Measurements from ENCODE around the gene SLC25A29. TPM values are rescaled to one million over a fixed set of nuclear protein-coding genes. Genes with fewer than 3 reads are reported as not detected.

Gene SLC25A29
- 123 and 128 TPM in 2 replicates for total RNA-seq
- long read RNA-seq, full-length matches to known transcripts = 1 of 3 reads
- long read RNA-seq, partial matches to known transcripts = 0 of 3 reads
- long read RNA-seq, other reads (novel, unspliced or antisense) = 2 of 3 reads

DNA sequence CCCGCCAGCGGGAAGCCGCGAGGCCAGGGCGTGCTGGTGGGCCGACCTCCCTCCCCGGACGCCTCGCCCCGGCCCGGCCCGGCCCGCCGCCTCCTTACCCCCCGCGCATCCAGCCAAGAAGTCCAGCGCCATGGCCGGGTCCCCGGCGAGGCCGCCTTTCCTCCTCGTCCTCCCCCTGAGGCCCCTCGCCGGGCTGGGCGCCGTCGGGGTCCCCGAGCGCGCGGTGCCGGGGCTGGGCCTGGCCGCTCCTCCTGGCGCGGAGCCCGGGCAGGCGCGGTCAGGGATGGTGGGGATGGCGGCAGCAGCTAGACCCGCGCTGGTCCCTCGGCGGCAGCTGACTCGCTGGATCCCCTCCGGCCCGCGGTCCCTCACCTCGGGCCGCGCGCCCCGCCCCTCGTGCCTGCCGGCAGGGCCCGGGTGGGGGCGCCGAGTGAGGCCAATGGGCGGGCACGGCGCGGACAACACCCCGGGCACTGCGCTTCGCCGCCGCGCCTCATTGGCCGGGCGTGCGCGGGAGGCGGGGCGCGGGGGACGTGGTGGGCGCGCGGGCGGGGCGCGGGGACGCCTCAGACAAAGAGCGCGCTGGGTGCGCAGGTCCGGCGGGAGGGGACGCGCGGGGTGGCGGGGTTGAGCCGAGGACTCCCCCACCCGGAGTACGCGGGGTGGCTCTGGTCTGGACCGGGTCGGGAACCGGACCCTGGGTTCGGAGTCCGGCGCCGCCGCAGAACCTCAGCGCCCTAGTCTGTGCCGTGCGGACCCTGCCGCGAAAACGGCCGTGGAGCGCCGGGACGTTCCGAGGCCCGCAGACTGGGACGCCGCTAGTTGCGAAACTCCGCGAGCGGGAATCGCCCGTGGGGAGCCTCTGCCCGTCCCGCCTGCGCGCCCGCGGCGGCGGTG lies at the start of gene SLC25A29:
Gene SLC25A29, minus strand, starts transcription at position 344 of the 897 bp plus-strand sequence. Its CDS starts 212 bp downstream, at position 132.
- peak; percentile 84 for DNase-seq (ENCODE audit: low read depth, low spot score)
- Mint-ChIP-seq H3K9me3 (no peaks in the 10 kb centered on the region), H3K4me3 (peak within 1 kb of the TSS; percentile 98), H3K27me3 (ENCODE audit: low read depth) (no peaks in the 10 kb centered on the region), H3K4me1 (peaks cover 49% of the 10 kb centered on the region), H3K36me3 (ENCODE audit: low read depth) (peaks cover 2% of the 10 kb centered on the region), H3K27ac (ENCODE audit: unreplicated experiment) (peak within 1 kb of the TSS; percentile 96)
- TF ChIP-seq, protein P1, sequence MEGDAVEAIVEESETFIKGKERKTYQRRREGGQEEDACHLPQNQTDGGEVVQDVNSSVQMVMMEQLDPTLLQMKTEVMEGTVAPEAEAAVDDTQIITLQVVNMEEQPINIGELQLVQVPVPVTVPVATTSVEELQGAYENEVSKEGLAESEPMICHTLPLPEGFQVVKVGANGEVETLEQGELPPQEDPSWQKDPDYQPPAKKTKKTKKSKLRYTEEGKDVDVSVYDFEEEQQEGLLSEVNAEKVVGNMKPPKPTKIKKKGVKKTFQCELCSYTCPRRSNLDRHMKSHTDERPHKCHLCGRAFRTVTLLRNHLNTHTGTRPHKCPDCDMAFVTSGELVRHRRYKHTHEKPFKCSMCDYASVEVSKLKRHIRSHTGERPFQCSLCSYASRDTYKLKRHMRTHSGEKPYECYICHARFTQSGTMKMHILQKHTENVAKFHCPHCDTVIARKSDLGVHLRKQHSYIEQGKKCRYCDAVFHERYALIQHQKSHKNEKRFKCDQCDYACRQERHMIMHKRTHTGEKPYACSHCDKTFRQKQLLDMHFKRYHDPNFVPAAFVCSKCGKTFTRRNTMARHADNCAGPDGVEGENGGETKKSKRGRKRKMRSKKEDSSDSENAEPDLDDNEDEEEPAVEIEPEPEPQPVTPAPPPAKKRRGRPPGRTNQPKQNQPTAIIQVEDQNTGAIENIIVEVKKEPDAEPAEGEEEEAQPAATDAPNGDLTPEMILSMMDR (conservative IDR thresholded peaks at IDR 0.05) = no peak

DNA sequence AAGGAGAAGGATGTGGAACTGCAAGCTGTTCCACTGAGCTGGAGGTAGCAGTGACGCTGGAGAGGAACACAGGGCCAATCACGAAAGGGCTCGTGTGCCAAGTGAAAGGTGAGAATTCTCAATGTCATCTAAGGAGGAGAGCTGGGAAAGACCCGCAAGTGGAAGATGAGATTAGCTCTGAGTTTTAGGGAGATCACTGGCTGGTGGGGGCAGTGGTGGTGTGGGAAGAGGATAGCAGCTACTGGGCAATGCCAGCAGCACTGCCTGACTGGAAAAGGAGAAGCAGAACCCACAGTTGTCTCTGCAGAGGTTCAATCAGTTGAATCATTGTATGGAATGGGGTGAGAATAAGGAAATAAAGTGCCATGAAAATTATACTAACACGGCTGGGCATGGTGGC lies 44.7 kb upstream of the SLC25A29 start:
- no peaks in the 10 kb centered on the region for H3K27me3 Mint-ChIP-seq (ENCODE audit: low read depth)
- TF ChIP-seq, protein P1 (conservative IDR thresholded peaks at IDR 0.05) = no peak
- no peaks in the 10 kb centered on the region for H3K4me1 Mint-ChIP-seq
- no peaks in the 10 kb centered on the region for H3K9me3 Mint-ChIP-seq
- no peak overlapping the region for H3K4me3 Mint-ChIP-seq
- peaks cover 23% of the 10 kb centered on the region for H3K36me3 Mint-ChIP-seq (ENCODE audit: low read depth)
- DNase-seq (ENCODE audit: low read depth, low spot score) = no peak
- H3K27ac Mint-ChIP-seq (ENCODE audit: unreplicated experiment) = peak overlapping the region; percentile 66

GRCh38 chr14:100350276-100350926 lies 44.2 kb upstream of the SLC25A29 start:
- DNase-seq (ENCODE audit: low read depth, low spot score) = no peak
- Mint-ChIP-seq H3K27me3 (ENCODE audit: low read depth) (no peaks in the 10 kb centered on the region), H3K4me1 (no peaks in the 10 kb centered on the region), H3K4me3 (no peak overlapping the region), H3K9me3 (no peaks in the 10 kb centered on the region), H3K36me3 (ENCODE audit: low read depth) (peaks cover 23% of the 10 kb centered on the region), H3K27ac (ENCODE audit: unreplicated experiment) (no peak overlapping the region)
- TF ChIP-seq, protein P1 (conservative IDR thresholded peaks at IDR 0.05) = no peak

DNA sequence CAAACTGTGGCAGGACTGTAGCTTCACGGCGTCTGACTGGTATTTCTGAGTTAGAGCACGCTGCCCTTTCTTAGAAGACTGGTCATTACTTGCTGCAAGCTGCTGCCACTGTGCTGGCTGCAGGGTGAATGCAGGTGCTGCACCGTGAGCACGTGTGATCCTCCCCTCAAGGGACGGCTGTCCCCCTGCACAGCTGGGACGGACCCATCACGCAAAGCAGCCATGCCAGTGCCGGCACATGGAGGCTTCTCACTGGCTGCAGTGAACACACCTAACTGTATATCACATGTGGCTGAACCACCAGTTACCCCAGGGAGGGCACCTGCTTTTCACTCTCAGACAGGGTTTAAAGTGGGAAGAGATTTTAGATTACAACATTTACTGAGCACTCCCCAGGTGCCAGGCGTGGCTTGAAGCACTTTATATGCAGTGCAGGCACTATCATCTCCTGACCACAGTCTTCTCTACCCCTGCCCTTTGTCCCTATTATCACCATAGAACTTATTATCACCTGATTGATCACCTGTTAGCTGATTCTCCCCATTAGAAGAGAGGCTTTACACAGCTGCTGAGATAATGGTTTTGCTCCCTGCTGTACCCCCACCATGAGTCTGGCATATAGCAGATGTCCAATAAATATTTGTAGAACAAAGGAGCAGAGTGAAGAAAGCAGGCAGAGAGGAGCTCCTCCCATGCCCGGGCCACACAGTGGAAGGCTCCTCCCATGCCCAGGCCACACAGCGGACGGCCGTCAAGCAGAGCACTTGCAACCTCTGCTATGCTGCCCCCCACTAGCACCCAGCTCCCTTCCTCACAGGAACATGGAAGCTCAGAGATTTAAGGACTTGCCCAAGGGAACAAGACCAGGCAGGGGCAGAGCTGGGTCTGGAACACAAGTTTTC lies 42.8 kb upstream of the SLC25A29 start:
- no peaks in the 10 kb centered on the region for H3K27me3 Mint-ChIP-seq (ENCODE audit: low read depth)
- peak overlapping the region; percentile 48 for H3K27ac Mint-ChIP-seq (ENCODE audit: unreplicated experiment)
- no peaks in the 10 kb centered on the region for H3K9me3 Mint-ChIP-seq
- no peak overlapping the region for H3K4me3 Mint-ChIP-seq
- TF ChIP-seq, protein P1 (conservative IDR thresholded peaks at IDR 0.05) = no peak
- H3K36me3 Mint-ChIP-seq (ENCODE audit: low read depth) = peaks cover 19% of the 10 kb centered on the region
- no peak for DNase-seq (ENCODE audit: low read depth, low spot score)
- no peaks in the 10 kb centered on the region for H3K4me1 Mint-ChIP-seq

DNA sequence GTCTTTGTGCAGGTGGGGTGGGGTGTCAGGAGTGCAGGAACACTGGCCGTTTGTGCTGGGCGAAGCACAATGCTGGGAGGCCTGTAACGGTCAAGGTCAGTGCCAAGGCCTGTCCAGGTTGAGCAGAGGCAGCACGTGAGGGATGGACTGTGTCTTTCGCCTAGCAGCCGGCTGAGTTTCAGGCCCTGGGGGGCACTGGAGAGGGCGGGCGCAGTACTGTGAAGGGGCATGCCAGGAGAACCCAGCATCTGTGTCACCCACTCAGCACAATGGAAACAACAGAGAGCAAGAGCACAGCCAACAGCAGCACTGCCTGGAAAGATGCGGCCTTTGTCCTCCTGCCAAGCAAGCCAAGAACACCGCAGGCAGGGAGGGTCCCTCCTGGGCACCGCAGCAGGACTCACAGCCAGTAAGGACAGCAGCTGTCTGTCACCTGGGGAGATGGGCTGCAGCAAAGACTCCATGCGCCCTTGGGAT lies 42.0 kb upstream of the SLC25A29 start:
- TF ChIP-seq, protein P1 (conservative IDR thresholded peaks at IDR 0.05) = no peak
- Mint-ChIP-seq H3K4me1 (no peaks in the 10 kb centered on the region), H3K4me3 (no peak overlapping the region), H3K9me3 (no peaks in the 10 kb centered on the region), H3K36me3 (ENCODE audit: low read depth) (peaks cover 21% of the 10 kb centered on the region), H3K27ac (ENCODE audit: unreplicated experiment) (no peak overlapping the region), H3K27me3 (ENCODE audit: low read depth) (no peaks in the 10 kb centered on the region)
- DNase-seq (ENCODE audit: low read depth, low spot score) = no peak
